Endothelial cell of umbilical vein (primary cell): ENCODE measurements around the gene CCL4. TPM values are rescaled to one million over a fixed set of nuclear protein-coding genes. Genes with fewer than 3 reads are reported as not detected.
"Not testable (repeated sequence)": the region's sequence is repeated elsewhere in the genome, so short reads cannot be mapped to it uniquely, and the experiment has no call there.

Experiments used
- BruUV-seq: library from RNA; stranded (reverse); fragments of 400-500 nt; replicated peaks from 2 replicates; lab custom pipeline; 2021; lab: Mats Ljungman, UMichigan
- CTCF ChIA-PET: fragments of 300-600, 350-600 bp; sonication (Branson Sonifier 250); formaldehyde crosslinking; loops from one replicate; lab custom pipeline; 2021; ENCODE audit warnings: antibody characterized with exemption, inconsistent platforms; lab: Charles Lee
- POLR2A ChIA-PET: fragments of 300-600, 350-600 bp; sonication (Branson Sonifier 250); formaldehyde crosslinking; loops from one replicate; lab custom pipeline; 2021; ENCODE audit warnings: antibody characterized with exemption, inconsistent platforms; lab: Charles Lee
- DNase-seq: peaks from one replicate; pipeline ENCODE4 v3.0.0-alpha.2; 2011; ENCODE audit warnings: low read depth, low spot score
- FAIRE-seq: peaks from 2 replicates; lab custom pipeline; 2011; peaks lifted over from hg19 to GRCh38; lab: Jason Lieb, UNC
- H2AFZ ChIP-seq: 2 replicates; pipeline ENCODE4 v1.6.0; 2012; ENCODE audit warnings: low read depth, low read length, control low read depth, inconsistent platforms
- H3K27ac ChIP-seq: 2 replicates; pipeline ENCODE4 v1.5.1; 2011; ENCODE audit warnings: low read depth, mild to moderate bottlenecking, control low read depth, low read length, moderate library complexity; ENCODE audit not compliant: insufficient read depth
- H3K27me3 ChIP-seq, 2 experiments: 2 replicates each; pipeline versions ENCODE4 v1.6.0 to v1.6.1; 2011; ENCODE audit warnings: low read length in 2 of 2, mixed read lengths in 1 of 2; ENCODE audit not compliant: control insufficient read depth in 2 of 2, insufficient read depth in 2 of 2
- H3K36me3 ChIP-seq, 2 experiments: 2 replicates in 1 of 2; 3 replicates in 1 of 2; pipeline ENCODE4 v1.5.1; 2011; ENCODE audit warnings: low read length in 2 of 2, mild to moderate bottlenecking in 1 of 2, moderate library complexity in 1 of 2; ENCODE audit not compliant: control insufficient read depth in 2 of 2, insufficient read depth in 2 of 2; ENCODE audit errors: extremely low read depth in 1 of 2
- H3K4me1 ChIP-seq: 3 replicates; pipeline ENCODE4 v1.5.1; 2011; ENCODE audit warnings: mild to moderate bottlenecking, low read length; ENCODE audit not compliant: control insufficient read depth, insufficient read depth; ENCODE audit errors: extremely low read depth
- H3K4me2 ChIP-seq: 2 replicates; pipeline ENCODE4 v1.6.1; 2011; ENCODE audit warnings: low read length, control low read depth, mixed read lengths; ENCODE audit not compliant: insufficient read depth
- H3K4me3 ChIP-seq, 3 experiments: fragments of 200-600 bp in 1 of 3; sonication (generic), shearing (Covaris generic) in 1 of 3; replicated peaks in 1 of 3; 2 replicates each; pipeline ENCODE4 v1.5.1; 2011 to 2016; ENCODE audit warnings: control low read depth in 3 of 3, low read length in 3 of 3, mild to moderate bottlenecking in 2 of 3, inconsistent platforms in 1 of 3, low read depth in 1 of 3, moderate library complexity in 1 of 3; ENCODE audit not compliant: insufficient read depth in 1 of 3
- H3K79me2 ChIP-seq: 2 replicates; pipeline ENCODE4 v1.6.0; 2012; ENCODE audit warnings: low read length, inconsistent platforms; ENCODE audit not compliant: control insufficient read depth, insufficient read depth
- H3K9ac ChIP-seq: replicated peaks from 2 replicates; pipeline ENCODE3; 2011; ENCODE audit warnings: low read length, control low read depth; ENCODE audit not compliant: insufficient read depth; ENCODE audit errors: extremely low read depth
- H3K9me1 ChIP-seq: replicated peaks from 3 replicates; pipeline ENCODE4 v1.6.0; 2011; ENCODE audit warnings: mild to moderate bottlenecking, low read length; ENCODE audit not compliant: control insufficient read depth, insufficient read depth; ENCODE audit errors: extremely low read depth
- H3K9me3 ChIP-seq: replicated peaks from 2 replicates; pipeline ENCODE4 v1.5.1; 2012; ENCODE audit warnings: low read length, inconsistent platforms; ENCODE audit not compliant: control insufficient read depth, insufficient read depth
- H4K20me1 ChIP-seq: replicated peaks from 2 replicates; pipeline ENCODE3; 2011; ENCODE audit warnings: mild to moderate bottlenecking, low read length; ENCODE audit not compliant: control insufficient read depth, insufficient read depth; ENCODE audit errors: extremely low read depth
- dilution Hi-C: fragments of 300-500 bp; cut with MboI; formaldehyde crosslinking; loops from one replicate; pipeline ENCODE4 v1.15.0; 2019; ENCODE audit warnings: low sequenced_read_pairs; ENCODE audit not compliant: extremely low pct_ligation_motif_present
- intact Hi-C: fragments of 100-400 bp; cut with micrococcal nuclease; formaldehyde crosslinking; loops from one replicate; pipeline ENCODE4 v1.10.0; 2022
- polyA plus RNA-seq, 4 experiments: library from polyadenylated mRNA; depleted of rRNA in 3 of 4; stranded (reverse) in 3 of 4; unstranded in 1 of 4; fragments of >200 nt; gene quantifications; 2 replicates each; pipeline versions ENCODE4 v1.2.1 to v1.2.3, GENCODE V29; 2011 to 2012; ENCODE audit warnings: missing spikeins in 1 of 4
- total RNA-seq: library from RNA; stranded (reverse); gene quantifications from 2 replicates; pipeline ENCODE4 v1.2.3, GENCODE V29; 2021

Gene CCL4
- total and polyA plus RNA-seq, 2 donors (not counting 3 experiments of a cell fraction or from before 2014, with no cell fraction given): not detected

- H3K4me1 ChIP-seq, H3K4me3 ChIP-seq, H3K36me3 ChIP-seq, FAIRE-seq, H3K9me3 ChIP-seq, intact Hi-C loops, H3K79me2 ChIP-seq, H4K20me1 ChIP-seq, BruUV-seq, dilution Hi-C loops, H2AFZ ChIP-seq, H3K9ac ChIP-seq, H3K9me1 ChIP-seq, H3K27me3 ChIP-seq, POLR2A ChIA-PET, DNase-seq, H3K27ac ChIP-seq, H3K4me2 ChIP-seq: not testable (repeated sequence)
- CTCF ChIA-PET: interaction anchor here (1.1 kb wide), 1 partner anchor 113 kb away, joined by 3 read pairs; no protein-coding TSS in a partner anchor
Observed at GRCh38 chr17:36082482-36083120, 21.0 kb upstream of the CCL4 start.

DNA sequence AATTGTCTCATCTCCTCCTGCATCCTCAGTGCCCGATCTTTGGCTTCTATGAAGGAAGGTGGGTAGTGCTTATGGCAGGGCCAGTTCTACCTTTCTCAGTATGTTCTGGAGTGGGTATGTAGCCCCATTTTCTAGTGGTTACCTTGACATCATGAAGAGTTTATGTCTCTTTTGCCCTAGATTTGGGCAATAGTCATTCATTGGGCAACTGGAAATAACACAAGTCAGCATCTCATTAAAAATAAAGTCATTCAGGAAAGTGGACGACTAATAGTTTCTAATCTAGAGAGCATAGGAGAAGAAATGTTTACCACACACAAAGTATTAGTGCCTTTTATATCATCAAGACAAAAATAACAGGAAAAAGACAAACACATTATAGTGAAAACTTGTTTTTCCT is 19.9 kb upstream of the CCL4 start:
- H3K9me1 ChIP-seq, H3K9me3 ChIP-seq, H4K20me1 ChIP-seq, dilution Hi-C loops, H3K9ac ChIP-seq, intact Hi-C loops, FAIRE-seq, H3K27ac ChIP-seq, DNase-seq, H3K4me1 ChIP-seq, H3K27me3 ChIP-seq, BruUV-seq, H3K4me2 ChIP-seq, H3K4me3 ChIP-seq, H3K79me2 ChIP-seq, H2AFZ ChIP-seq, H3K36me3 ChIP-seq, POLR2A ChIA-PET: not testable (repeated sequence)
- CTCF ChIA-PET: interaction anchor here (1.1 kb wide), 1 partner anchor 114 kb away, joined by 3 read pairs; no protein-coding TSS in a partner anchor
